8988T (cell line): ENCODE data around the gene PTGER1.
A peak's percentile ranks its signal among the peaks of the same experiment; 100 is the strongest.
"Not testable (repeated sequence)": the region's sequence is repeated elsewhere in the genome, so short reads cannot be mapped to it uniquely, and the experiment has no call there.

ENCODE experiments used
- DNase-seq: peaks from one replicate; pipeline ENCODE4 v3.0.0; 2011

The PTGER1 gene

DNA sequence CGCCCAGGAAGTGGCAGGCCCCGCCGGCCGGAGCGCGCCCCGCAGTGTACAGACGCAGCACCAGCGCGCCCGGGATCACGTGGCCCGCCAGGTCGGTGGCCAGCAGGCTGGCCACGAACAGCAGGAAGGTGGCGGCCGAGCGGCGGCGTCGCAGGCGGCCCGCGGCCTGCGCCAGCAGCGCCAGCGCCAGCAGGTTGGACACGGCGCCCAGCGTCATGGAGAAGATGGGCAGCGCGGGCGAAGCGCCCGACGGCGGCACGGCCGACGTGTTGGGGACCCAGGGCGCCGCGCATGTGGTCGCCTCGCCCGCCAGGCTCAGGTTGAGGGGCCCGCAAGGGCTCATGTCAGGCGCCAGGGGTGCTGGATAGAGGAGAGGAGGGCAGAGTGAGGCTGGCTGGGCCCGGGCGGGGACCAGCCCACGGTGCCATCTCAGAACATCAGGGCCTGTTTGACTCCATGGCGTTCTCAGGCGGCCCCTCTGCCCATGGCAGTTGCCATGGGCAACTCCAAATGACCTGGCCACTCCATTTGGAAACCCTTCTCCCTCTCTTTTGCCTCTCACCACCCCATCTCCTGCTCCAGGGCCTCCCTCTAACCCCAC, 1.1 kb downstream of the PTGER1 start:
- DNase-seq = no peak

DNA sequence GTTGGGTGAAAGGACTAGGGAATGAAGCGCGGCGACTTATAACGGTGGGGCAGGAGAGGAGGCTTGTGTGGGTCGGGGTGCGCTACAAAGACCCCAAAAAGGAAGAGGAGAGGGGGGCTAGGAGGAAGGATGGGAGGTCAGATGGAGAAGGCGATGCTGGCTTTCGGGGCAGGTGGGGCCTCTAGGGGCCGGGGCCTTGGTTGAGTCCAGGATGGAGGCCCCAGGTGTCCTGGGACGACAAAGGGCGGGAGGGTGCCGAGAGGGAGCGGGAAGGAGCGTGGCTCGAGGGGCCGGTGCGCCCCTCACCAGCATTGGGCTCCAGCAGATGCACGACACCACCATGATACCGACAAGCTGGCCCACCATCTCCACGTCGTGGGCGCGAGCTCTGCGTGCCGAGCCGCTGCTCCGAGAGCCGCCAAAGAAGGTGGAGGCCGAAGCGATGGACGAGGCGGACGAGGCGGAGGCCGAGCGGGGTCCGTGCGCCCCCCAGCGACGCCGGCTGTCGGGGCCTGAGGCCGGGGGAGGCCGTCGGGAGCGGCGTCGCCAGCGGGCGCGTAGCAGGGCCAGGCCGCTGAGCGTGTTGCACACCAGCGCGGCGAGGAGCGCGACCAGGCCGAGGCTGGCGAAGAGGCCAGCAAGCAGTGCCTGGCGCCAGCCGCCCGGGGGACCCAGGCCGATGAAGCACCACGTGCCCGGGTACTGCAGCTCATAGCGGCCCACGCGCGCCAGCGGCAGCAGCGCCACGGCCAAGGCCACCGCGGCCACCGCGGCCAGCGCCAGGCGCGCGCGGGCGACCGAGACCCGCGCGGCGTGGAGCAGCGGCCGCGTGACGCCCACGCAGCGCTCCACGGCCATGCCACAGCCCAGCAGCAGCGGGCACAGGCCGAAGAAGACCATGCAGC, 1.8 kb downstream of the PTGER1 start:
- no peak for DNase-seq

DNA sequence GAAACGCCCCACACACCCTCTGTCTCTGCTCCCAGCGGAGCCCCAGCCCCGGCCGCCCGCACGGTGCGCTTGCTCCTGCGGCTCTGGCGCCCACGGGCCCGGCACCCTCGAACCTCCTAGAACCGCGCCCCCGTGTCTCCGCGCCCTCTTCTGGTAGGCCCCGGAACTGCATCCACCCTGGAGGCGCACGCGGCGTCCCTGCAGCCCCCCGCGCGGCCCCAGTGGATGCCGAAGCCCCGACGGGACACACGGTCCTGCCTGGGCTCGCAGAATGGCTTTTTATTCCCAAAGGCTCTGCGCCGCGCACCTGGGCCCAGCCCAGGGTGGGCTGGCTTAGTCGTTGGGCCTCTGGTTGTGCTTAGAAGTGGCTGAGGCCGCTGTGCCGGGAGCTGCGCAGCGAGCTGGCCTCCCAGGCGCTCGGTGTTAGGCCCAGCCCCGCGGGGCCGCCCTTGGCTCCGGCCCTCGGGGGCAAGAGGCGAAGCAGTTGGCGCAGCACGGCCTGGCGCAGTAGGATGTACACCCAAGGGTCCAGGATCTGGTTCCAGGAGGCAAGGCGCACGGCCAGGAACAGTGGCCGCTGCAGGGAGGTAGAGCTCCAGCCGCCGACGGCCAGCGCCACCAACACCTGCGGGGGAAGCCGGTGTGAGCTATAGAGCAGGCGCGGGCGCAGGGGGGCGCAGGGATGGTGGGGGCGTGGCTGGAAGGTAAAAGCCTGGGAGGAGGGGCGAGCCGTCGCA, 2.8 kb downstream of the PTGER1 start:
- peak; percentile 94 for DNase-seq

DNA sequence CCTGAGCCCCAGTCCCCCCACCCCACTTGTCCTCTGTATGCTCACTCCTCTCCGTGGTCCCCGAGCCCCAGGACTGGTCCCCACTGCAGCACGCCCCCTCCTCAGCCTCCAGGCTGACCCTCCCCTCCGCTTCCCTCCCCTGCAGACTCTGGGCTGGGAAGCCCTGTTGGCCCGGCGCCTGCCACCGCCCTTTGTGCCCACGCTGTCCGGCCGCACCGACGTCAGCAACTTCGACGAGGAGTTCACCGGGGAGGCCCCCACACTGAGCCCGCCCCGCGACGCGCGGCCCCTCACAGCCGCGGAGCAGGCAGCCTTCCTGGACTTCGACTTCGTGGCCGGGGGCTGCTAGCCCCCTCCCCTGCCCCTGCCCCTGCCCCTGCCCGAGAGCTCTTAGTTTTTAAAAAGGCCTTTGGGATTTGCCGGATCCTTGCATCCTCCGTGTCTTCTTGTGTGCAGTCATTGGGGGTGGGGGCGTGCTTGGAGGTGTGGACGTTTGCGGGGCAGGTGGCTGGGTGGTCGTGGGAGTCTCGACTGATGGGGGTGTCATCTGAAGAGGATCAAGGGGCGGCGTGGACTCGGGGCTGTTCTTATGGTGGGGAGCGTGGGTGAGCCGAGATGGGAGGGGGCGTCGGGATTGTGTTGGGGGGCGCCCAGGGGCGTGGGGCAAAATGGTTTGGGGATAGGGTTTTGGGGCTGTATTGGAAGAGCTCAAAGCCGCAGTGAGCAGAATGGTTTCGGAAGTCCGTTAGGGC, 3.5 kb downstream of the PTGER1 start:
- DNase-seq = no peak

DNA sequence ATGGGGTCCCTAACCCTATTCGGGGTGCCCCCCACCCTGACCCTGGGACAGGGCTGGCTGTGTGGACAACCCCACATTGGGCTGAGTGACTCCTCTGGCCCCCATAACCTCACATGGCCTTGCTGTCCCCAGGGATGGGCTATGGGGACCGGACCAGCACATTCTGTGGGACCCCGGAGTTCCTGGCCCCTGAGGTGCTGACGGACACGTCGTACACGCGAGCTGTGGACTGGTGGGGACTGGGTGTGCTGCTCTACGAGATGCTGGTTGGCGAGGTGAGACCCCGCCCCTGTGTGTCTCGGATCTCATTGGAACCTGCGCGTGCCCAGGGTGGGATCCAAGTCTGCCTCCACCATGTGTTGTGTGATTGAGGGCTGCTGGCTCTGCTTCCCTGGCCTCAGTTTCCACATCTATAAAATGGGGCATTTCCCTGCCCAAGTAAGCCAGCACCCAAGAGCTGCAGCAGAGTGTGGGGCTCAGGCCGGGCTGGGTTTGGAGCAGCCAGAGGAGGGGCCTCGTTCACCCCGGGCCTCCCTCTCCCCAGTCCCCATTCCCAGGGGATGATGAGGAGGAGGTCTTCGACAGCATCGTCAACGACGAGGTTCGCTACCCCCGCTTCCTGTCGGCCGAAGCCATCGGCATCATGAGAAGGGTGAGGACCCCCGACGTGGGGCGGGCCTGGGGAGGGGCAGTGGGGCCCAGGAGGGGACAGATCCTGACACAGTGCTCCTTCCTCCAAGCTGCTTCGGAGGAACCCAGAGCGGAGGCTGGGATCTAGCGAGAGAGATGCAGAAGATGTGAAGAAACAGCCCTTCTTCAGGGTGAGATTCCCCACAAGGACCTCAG, 4.9 kb downstream of the PTGER1 start:
- no peak for DNase-seq

DNA sequence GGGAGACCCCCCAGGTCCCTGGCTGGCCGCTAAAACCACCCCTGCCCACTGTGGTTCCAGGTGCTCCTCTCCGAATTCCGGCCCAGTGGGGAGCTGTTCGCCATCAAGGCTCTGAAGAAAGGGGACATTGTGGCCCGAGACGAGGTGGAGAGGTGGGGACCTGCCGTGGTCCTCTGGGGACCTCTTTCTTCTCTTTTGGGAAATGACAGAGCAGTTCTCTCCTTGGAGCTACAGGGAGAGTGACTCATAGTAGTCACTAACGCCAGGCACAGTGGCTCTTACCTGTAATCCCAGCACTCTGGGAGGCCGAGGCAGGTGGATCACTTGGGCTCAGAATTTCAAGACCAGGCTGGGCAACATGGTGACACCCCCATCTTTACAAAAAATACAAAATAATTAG, 7.3 kb downstream of the PTGER1 start:
- DNase-seq = peak; percentile 55

DNA sequence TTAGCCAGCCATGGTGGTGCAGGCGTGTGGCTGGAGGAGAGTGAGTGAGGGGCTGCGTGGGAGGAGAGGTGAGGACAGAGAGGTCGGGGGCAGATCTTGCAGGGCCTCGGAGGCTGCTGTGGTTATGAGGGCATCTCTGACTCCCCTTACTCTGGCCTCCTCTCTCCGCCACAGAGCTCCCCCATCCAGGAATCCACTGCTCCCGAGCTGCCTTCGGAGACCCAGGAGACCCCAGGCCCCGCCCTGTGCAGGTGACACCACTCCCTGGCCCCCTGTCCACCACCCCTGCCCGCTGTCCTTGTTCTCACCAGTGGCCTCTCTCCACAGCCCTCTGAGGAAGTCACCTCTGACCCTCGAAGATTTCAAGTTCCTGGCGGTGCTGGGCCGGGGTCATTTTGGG, 7.8 kb downstream of the PTGER1 start:
- no peak for DNase-seq

DNA sequence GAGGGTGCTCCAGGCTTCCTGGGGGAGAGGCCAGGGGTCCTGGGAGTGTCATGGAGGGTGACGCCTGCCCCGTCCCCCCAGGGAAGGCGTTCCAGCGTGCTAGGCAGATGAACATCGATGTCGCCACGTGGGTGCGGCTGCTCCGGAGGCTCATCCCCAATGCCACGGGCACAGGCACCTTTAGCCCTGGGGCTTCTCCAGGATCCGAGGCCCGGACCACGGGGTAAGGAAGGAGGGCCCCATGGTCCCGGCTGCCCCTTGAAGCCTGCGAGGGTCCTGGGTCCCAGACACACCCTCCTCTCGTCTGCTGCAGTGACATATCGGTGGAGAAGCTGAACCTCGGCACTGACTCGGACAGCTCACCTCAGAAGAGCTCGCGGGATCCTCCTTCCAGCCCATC, 11.4 kb downstream of the PTGER1 start:
- DNase-seq = no peak

DNA sequence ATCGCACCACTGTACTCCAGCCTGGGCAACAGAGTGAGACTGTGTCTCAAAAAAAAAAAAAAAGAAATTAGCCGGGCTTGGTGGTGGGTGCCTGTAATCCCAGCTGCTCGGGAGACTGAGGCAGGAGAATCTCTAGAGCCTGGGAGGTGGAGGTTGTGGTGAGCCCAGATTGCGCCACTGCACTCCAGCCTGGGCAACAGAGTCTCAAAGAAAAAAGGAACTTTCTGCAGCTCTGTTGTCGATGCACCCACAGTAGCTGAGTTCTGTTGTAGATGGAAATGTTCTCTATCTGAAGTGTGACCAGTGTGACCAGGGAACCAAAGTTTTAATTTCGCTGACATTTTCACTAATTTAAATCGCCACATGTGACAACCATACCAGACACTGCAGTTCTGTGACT, 12.8 kb downstream of the PTGER1 start:
- not testable (repeated sequence) for DNase-seq

DNA sequence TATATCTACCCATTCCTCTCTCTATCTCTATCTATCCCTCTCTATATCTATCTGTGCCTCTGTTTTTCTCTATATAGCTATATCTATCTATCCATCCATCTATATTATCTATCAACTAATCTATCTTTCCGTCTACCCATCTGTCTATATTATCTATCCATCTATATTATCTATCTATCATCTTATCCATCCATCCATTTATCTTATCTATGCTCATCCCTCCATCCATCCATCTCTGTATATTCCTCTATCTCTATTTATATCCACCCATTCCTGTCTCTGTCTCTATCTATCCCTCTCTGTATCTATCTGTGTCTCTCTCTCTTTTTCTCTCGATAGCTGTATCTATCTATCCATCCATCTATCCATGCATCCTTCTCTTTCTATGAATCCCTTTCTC, 14.2 kb downstream of the PTGER1 start:
- no peak for DNase-seq

DNA sequence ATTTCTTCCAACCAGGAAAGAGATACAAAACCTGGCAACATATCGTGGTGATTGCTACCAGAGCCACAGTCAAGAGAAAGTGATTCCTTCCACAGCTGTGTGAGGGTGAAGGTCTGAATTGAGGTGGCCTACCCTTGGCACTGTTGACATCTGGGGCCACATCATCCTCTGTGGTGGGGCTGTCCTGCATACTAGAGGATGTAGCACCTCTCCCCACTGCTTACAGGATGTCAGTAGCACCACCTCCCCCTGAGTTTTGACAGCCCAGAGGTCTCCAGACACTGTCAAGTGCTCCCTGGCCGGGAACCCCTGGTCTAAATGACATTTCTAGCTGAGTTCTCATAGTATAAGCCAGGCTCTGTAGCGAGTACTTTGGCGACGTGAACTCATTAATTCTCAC, 15.5 kb downstream of the PTGER1 start:
- DNase-seq = no peak

DNA sequence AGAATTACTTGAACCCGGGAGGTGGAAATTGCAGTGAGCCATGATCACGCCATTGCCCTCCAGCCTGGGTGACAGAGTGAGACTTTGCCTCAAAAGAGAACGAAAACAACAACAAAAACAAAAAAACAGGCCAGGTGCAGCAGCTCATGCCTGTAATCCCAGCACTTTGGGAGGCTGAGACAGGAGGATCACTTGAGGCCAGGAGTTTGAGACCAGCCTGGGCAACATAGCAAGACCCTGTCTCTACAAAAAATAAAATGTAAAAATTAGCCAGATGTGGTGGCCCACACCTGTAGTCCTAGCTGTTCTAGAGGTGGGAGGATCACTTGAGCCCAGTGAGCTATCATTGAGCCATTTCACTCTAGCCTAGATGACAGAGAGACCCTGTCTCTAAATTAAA, 22.9 kb downstream of the PTGER1 start:
- not testable (repeated sequence) for DNase-seq

DNA sequence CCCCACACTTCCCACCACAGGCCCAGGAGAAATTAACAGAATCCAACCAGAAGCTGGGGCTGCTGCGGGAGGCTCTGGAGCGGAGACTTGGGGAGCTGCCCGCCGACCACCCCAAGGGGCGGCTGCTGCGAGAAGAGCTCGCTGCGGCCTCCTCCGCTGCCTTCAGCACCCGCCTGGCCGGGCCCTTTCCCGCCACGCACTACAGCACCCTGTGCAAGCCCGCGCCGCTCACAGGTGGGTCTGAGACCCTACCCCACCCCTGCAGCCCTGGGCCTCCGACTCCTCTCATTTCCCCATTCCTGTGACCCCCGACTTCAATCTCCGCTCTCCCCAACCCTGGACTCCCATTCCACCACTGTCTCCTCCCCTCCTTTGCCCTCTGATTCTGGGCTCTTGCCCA, 24.3 kb downstream of the PTGER1 start:
- DNase-seq = no peak

DNA sequence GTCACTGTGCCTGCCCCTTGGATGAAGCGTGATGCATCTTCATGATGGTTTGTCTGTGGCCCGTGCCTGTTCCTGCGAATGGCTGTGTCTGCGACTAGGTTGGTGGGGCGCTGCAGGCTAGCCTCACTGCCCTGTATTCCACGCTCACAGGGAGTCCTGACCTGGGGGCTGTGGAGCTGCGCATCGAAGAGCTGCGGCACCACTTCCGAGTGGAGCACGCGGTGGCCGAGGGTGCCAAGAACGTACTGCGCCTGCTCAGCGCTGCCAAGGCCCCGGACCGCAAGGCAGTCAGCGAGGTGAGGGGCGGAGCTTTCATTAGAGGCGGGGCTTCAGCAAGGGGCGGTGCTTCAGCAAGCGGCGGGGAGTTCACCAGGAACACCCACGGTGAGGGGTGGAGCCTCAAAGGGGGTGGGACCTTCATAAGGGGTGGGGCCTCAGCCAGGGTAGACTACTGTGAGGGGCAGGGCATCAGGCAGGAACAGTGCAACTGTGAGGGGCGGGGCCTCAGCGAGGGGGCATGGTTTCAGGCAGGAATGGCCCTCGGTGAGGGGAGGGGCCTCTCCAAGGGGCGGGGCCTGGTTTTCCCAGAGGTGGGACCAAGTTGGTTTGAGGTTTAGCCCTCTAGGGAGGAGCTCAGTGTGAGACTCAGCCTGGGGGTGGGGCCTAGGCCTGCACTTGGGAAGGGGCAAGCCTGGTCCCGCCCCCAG, 24.8 kb downstream of the PTGER1 start:
- peak; percentile 64 for DNase-seq

DNA sequence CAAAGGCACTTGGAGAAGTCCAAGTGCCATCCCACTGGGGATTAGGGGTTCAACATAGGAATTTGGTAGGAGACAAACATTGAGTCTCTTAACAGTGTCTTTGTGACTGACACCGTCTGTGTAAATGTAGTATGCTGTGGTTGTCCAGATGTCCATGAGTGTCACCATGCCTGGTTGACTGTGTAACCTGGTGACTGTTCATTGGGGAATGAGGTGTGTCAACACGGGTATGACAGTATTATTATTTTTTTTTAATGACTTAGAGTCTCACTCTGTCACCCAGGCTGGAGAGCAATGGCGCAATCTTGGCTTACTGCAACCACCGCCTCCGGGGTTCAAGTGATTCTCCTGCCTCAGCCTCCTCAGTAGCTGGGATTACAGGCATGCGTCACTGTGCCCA, 25.8 kb downstream of the PTGER1 start:
- DNase-seq = no peak

DNA sequence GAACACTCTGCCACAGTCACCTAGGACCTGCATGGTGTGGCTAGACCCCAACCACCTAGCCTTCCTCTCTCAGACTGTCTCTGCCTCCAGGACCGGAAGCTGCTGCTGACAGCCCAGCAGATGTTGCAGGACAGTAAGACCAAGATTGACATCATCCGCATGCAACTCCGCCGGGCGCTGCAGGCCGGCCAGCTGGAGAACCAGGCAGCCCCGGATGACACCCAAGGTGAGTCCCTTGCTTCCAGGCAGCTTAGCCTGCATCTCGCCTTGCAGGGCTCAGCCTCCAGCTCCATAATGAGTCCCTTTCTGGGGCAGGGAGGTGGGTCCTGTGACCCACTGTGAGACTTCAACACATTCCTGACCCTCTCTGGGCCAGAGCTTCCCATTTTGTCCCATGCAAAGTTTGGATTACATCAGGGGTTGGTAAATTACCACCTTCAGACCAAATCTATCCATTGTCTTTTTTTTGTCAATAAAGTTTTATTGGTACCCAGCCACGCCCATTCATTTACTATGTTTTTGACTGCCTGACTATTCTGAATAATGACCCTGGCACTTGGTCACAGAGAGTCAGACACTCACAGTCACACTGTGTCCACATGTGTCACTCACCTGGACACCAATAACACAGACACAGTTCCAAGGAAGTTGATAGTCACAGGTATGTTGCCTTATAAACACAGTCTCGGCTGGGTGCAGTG, 28.7 kb downstream of the PTGER1 start:
- no peak for DNase-seq

DNA sequence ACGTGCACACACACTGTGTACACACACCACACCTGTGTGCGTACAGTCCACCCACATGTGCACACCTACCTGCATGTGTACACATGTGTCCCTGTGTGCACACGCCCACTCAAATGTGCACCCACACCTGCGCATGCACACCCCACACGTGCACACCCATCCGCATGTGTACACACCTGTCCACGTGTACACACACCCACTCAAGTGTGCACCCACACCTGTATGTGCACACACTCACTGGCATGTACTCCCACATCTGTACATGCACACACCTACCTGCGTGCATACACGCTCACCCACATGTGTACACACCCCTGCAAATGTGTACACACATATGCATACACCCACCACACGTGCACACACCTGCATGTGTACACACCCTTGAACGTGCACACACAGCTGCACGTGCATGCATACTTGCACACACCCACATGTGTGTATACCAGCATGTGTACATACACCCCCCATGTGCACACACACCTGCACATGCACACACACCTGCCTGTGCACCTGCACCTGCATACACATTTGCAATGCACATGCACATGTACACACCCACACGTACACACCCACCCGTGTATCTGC, 31.4 kb downstream of the PTGER1 start:
- no peak for DNase-seq

DNA sequence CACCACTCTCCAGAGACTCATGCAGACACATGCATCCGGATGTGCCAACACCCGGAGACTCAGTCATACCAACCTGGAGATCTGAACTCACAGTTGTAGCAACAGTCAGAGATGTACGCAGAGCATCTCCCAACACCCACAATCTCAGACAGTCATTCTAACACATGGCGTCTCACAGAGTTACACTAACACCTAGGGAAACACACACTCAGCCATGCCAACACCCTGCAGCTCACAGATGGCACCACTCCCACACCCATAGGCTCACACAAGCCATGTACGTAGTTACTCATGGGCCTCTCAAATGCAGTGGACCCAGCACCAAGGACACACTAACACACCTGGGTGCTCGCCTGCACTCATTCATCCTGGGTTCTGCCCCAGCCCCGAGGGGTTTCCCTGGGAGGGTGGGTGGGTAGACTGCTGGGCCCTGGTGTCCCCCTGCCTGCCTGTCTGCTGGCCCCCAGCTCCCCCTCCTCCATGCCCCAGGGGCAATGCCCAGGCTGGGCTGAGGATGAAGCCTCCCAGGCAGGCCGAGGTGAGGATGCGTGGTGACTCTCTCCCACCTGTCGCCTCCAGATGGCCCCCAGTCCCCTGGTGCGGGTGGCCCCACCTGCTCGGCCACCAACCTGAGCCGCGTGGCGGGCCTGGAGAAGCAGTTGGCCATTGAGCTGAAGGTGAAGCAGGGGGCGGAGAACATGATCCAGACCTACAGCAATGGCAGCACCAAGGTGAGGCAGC, 32.1 kb downstream of the PTGER1 start:
- DNase-seq = no peak

DNA sequence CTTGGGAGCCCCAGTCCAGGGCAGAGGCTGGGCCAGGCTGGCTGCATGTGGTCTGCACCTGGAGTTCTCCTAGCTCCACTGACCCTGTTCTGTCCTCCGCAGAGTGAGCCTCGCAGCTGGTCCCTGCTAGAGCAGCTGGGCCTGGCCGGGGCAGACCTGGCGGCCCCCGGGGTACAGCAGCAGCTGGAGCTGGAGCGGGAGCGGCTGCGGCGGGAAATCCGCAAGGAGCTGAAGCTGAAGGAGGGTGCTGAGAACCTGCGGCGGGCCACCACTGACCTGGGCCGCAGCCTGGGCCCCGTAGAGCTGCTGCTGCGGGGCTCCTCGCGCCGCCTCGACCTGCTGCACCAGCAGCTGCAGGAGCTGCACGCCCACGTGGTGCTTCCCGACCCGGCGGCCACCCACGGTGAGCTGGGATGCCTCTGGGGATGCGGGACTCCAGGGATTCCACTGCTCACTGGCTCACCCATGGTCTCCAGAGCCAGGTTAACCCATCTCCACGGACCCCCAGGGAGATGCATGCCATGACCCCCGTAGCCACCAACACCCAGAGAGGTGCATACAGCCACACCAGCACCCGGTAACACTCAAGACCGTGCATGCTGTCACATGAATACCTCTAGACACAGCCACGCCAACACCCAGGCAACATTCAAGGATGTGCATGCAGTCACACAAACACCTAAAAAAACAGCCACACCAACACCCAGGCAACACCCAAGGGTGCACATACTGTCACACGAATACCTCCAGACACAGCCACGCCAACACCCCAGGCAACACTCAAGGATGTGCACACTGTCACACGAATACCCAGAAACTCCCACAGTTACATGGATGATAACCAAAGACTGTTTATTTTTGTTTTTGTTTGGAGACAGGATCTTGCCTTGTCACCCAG, 33.9 kb downstream of the PTGER1 start:
- DNase-seq = no peak
